ENCODE results near the gene COX7A2.

The COX7A2 gene

DNA sequence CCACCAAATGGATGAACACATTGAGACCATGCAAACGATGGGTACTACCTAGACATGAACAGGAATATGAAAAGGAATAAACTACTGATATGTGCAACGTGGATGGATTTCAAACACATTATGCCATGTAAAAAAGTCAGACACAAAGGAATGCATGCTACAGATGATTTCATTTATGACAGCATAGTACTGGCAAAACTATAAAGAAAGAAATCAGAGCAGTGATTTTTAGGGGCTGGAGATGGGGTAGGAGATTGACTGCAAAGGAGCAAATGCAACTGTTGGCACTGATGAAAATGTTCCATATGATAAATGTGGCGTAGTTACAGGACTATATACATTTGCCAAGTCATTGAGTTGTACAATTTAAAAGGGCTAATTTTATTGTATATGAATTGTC, 24.3 kb downstream of the COX7A2 start:
- no peak for DNase-seq

DNA sequence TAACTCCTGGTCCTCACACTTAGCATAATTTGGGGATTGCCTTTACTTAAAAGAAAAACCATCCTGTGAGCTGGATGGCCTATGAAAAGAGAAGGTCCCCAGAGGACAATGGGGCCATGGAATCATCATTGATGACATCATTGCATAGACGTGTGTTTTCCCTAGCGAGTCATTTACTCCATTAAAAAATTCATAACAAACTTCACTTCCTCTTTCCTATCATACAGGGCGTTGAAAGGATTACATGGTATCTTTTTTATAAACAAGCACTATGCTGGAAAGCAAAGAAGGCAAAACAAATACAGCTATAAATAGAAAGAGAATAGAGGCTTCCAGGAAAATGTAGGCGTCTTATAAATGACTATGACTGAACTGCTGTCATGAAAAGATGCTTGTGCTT, 26.4 kb downstream of the COX7A2 start:
- DNase-seq, result no peak

DNA sequence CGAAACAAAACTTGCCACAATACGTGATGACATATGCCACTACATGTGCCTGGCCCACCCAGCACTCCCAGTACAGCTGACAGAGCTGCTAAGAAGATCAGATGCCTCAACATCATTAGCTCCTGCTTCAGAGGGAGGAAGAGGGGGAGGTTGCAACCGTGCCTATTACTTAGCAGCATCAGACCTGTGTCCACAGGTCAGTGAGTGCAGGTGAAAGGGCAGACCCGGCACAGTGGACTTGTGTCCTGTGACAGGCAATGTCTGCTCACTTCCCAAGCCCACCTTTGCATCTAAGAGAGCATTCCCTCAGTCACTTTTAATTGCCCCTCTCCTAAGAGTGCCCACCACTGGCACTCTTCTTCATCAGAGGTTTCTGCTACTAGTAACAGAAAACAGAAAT, 28.3 kb downstream of the COX7A2 start:
- no peak for DNase-seq

DNA sequence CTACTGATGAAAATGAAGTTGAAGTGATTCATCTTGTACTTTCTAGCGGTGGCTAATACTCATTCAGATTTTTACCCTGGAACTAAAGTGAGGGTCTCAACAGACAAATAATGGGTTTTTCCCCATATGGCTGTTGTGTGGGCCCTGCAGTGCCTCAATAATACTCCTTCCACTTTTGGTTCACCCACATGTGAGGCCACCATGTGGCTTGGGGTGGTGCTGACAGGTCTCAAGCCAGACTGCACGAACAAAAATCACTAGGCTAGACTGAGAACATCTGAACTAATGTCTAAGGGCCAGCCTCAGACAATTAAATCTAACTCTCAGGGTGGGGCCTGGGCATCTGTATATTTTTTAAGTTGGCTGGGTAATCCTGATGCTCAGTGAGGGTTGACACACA, 29.9 kb downstream of the COX7A2 start:
- no peak for DNase-seq

DNA sequence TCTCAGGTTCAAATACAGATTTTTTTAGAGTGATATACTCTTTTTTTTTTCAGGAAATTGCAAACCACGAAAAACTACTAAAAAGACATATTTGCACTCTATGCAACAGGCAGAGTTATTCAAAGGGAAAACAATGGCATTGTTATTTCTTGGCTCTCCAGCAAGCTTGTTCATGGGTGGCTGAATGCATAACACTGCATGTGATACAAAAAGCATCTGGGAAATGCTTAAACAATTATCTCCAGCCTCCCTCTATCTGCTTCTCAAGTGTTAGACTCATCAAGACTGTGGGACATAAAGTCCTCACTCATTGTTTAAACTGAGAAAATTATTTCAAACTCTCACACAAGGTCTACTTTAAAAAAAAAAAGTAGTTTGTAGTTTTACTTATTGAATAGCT, 30.5 kb downstream of the COX7A2 start:
- no peak for DNase-seq

DNA sequence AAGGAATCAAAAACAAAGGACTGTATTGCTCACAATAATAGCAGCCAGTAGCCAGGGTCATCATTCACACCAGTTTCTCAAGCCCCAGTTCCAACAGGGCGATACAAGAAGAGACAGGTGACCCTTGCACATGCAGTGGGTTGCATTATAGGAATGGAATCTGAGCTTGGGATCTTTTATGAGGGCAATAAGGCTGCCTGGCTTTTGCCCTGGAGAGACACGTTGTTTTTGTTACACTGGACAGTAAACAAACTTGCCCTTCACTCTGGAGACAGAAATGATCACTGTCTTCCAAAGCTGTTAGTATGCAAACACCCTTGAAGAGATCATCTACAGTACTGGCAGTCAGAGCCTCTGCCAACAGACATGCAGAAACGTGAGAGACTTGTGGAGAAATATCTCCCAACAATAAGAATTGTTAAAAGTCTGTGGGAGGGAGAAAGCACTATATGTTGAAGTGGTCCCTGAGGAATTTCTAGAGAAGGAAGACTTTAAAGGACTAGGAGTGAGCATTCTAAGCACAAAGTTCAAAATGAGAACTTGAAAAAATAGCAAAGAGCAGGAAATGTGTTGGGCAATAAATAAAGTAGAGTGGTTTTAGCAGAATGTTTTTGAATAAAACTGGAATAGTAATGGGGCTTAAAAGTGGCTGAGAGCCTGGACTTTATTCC, 31.5 kb downstream of the COX7A2 start:
- DNase-seq, result no peak

DNA sequence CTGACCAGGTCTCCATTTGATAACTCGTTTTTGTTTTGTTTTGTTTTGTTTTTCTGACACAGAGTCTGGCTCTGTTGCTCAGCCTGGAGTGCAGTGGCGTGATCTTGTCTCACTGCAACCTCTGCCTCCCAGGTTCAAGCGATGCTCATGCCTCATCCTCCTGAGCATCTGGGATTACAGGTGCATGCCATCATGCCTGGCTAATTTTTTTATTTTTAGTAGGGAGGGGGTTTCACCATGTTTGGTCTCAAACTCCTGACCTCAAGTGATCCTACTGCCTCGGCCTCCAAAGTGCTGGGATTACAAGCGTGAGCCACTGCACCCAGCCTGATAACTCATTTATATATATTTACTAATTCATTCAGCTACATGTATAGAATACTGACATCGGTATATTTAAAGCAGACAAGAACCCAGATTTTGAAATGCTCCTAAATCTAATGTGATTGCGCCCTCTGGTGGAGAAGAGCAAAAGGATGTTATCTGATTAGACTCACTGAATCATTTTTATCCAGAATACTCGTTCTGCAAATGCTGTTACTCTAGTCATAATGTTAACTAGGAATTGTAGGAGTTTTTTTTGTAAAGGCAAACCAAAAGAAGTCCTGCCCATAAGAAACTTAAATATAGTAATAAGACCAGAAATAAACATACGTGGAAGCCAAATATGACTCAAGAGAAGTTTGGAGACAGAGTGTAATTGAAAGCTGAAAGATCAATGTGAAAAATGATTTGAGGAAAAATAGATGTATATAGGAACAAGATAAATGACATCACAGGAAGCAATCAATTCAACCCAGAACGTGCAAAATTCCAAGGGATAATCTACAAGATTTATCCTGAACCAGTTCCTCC, 32.5 kb downstream of the COX7A2 start:
- DNase-seq, result peak; percentile 39

DNA sequence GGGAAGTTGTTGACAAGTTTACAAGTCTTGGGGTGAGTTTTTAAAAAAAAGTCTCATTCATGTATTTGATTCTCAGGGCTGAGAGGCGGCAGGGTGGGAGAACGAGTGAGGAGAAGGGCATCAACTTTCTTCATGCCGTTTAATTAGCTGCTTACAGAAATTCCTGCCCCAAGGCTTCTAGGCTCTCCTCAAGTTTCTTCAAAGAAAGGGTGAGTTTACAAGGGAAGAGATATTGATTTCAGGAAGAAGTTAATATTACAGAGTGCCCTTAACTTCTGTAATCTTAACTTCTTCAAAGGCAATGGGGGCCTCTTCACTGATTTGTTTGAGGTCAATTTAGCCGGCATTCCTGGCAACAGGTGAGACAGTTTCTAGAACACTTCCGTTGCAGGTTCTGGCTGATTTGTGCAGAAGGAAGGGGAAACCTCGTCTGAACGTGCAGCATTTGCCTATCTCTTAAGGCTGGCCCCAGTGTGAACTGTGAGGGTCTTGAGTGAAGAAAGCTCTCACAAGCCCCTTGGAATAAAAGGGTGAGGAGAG, 34.3 kb downstream of the COX7A2 start:
- DNase-seq, result no peak

DNA sequence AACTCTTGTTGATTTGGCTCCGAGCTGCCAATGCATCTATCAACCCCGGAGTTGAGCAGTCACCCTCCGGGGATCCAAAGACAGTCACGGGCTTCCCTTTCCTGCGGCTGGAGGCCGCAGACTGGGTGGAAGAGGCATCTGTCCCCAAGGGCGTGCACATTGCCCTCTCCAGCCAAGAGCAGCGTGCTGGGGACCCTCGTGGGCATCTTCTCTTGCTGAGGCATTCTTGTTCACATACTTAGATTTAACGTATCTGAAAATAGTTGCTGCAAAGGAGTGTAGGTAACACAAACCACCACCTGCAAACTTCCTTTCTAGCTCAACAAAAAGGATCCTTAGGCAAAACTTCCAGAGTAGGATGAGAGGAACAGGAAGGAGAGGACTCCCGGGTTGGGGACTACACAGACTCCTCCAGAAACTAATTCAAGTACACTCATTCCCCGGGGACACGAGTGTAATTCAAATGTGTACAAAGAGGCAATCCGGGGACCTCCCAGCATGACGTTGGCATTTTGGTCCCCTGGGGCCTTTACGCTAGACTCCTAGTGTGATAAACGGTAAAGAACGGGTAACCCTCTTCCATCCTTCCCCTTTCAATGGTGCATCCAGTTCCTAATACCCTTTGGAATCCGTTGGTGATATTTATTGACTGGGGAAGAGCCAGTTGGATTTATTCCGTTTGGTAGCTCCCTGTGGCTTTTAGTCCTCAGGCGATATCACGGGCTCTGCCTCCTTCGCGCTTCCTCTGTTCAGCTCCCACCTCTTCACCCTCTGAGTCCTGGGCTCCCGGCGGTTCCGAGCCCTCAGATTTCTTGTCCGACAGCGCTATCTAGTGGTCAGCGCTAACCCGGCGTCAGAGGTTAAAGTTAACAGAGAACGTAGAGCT, 35.1 kb downstream of the COX7A2 start:
- peak; percentile 49 for DNase-seq

DNA sequence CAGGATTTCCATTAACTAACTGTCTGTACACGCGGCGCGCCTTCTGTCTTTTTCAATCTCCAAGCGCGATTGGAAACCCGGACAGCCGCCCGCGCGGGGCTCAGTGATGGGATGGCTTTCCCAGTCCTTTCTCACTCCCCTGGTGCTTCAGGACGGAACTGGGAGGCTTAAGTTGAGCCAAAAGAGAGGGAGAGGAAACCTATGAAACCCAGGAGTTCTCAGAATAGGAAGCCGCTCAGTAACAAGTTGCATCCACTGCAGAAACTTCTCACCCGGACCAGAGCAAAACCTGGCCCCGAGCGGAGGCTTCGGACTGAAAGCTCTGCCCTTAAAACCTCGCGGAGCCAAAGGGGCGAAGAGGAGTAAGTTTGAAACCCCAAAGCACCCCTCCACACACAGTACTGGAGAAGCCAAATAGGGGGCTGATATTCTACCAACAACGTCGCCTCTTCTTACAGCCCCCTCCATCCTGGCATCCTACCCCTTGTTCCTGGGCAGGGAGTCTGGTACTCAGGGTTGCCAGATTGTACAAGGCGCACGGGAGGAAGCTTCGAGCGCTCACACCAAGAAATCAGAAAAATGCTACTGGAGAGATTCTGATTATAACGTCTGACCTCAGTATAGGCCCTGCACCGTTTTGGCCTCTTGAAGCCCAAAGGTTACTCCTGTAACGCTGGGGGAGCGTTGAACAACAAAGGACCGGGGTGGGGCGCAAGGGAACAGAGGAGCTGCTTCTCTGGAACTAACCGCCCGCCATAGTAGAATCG, 36.8 kb downstream of the COX7A2 start:
- no peak for DNase-seq

DNA sequence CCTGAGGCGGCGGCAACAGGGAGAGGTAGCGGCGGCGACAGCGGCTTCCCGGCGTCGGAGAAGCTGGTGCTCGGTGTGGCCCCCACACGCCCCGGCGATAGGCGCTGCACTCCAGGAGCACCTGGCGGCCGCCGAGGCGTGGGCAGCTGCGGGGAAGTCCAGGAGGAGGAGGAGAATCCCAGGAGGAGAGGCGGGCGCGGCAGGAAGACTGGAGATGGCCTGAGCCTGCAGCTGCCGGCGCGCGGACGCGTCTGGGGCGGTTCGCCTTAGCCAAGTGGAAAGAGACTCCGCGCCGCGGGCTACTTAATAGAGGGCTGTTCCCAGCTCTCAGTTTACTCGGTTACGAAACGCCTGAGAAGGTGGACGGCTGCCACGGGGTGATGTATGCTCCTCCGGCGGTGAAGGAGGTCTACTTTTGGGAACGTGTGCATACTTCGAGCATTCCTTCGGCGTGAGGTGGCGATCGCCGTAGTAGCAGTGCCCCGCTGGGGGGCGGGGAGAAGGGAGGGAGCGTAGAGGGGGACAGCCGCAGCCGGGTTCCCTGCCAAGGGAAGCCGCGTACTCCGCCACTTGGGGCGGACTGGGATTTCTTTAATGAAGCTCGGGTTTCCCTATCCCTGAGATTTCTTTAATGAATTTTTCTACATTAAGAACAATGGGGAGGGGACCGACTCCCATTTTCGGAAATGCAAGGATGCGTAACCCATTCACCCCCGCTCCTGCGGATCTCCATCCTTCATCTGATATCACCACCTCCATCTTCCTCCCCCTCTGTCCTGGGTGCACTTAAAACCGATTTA, 37.6 kb downstream of the COX7A2 start, which contains the start of gene COL12A1:
COL12A1 (minus strand) TSS at position 278 of the 800 bp plus-strand sequence. CDS start 3,261 bp downstream, outside the sequence.
- peak; percentile 50 for DNase-seq

DNA sequence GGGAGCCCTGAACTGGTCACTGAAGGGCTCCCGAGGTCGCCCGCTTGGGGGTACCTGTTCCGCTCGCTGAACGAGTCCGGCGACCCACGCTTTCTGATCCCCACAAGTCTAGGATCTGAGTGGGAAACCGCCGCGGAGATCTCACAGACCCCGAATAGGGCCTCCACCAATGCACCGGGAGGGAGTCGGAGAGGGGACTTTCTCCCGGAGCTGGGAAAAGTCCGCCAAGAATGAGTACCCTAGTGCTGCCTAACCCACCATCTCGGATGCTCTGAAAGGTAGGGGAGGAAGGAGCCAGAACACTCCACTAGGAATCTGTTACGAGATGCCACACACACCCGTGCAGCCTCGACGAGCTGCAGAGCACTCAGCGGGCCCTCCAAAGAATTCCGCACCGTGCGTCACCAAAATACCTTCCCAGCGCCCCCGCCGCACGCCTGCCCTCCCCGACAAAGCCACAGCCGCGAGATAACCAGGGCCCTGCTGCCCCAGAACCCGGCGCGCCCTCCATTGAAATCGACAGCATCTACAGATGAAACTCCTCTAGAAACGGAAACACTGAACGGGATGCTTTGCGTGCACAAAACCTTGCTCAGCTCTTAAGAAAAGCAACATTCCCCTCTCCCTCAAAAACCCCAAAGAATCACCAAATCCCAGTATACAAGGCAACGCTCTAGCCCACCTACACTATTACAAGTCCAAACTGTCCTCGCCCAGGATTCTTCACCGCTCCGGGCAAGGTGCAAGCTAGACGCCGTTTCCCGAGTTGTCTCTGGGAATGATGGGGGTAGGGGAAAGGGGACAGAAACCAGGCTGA, 38.4 kb downstream of the COX7A2 start:
- no peak for DNase-seq

DNA sequence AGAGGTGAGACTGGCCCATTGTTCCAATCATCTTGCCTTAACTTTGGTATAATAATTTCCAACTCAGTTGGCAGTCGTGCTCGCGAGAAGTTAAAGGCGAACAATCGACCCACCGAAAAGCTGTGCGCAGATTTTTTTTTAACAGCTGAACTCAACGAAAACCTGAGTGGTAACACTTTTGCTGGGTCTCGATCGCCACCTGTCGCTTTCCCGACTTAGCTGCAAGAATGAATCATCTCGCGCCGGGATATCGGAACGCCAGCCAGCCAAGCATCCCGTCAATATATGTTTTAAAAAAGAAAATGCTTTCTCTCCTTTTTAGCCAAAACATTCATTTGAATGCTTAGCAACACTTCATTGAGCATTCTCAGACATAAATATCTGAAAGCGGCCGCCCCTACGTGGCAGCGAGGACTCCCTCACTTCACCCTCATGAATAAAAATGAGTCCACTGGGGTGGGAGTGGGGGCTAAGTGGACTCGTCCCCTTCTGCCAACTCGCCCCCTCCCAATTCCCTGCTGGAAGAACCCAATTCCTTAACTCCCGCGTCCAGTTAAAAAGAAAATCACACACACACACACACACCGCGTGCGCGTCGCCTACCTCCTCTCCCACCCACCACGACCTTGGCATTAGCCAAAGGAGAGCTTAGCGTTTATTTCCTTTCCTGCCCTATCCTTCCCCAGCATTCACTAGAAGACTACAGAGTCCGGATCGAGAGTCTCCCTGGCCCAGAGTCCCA, 39.2 kb downstream of the COX7A2 start:
- peak; percentile 21 for DNase-seq

DNA sequence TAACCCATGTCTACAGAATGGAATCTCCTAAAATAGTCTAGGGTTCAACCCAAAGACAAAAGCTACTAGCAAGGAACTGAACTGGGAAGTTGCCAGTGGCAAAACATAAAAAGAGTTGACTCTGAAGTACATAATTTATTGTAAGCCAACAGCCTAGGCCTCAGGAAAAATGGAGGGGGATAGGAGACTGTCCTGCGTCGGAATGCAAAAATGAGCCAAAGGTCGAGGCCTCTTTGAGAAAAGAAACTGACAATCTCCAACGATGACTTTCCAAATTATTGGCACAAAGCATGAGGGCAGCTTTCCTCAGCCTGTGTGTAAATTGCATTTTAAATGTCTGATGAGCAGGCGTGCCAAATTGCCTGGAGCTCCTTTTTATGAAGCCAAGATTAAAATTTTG, 39.9 kb downstream of the COX7A2 start:
- DNase-seq, result no peak

DNA sequence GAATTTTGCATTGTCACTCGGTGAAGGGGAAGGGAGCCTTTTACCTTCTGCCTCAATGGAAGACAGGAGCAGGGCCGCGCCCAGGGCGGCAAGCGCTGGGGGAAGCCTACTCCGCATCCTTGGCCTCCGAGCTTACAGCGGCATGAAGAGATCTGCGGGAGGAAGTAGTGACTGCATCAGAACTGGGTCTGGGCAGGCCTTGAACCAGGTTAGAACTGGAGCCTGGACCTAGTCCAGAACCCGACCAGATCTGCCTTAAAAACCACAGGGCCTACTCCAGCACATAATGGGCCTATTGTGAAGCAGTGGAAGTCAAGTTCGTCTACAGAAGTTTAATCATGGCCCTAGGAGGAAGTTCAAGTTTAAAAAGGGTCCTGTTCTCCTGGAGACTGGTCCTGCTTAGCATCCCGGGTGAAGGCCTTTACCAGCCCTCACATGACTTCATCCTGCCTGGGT, 40.9 kb downstream of the COX7A2 start:
- DNase-seq, result no peak

DNA sequence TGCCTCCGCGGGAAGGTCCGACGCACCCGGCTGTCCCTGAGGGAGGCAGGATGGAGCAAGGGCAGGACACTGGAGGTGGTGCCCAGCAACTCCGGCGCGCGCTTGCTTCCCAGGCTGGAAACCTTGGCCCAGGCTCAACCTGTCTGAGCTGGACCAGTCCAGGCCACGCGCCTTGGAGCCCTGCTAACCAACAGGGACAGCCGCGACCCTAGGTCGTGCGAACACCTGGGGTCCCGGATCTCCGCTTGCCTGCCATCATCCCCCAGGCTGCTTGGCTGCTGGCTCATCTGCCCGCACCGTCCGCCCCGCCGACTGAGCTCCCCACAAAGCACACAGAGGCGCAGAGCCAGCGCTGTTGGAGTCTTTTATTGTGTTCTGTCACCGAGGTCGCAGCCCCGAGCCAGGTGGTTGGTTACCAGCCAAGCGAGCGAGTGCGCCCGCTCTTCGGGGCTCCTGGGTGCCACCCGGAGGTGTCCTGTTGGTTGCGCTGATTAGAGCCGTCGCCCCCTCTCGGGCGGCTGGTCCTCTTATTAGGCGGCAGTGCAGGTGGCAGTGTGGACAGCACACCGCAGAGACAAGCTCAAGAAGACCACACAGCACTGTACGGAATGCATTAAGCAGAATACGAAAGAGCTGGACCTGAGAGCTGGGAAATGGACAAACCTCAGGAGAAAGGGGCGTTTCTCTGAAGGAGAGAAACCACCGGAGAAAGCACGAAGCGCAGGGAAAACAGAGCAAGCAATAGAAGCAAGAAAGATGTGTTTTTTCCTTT, 41.5 kb downstream of the COX7A2 start:
- no peak for DNase-seq

DNA sequence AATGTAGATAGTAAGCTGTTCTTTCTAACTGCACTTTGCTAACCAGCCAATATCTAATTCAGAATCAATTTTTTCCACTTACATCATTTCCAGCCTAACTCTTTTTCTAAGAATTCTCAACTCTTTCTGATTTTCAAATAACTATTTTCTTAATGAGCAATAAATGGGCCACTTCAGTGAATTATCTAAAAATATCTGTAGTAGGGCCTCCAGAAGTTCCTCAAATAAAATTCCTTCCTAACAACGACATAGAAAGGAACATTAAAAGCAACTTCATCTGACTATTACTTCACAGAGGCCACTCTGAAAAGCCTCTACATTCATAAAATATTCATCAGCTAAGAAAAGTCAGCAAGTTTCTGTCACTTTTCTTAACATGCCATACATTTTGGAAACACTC, 42.6 kb downstream of the COX7A2 start:
- DNase-seq, result no peak

DNA sequence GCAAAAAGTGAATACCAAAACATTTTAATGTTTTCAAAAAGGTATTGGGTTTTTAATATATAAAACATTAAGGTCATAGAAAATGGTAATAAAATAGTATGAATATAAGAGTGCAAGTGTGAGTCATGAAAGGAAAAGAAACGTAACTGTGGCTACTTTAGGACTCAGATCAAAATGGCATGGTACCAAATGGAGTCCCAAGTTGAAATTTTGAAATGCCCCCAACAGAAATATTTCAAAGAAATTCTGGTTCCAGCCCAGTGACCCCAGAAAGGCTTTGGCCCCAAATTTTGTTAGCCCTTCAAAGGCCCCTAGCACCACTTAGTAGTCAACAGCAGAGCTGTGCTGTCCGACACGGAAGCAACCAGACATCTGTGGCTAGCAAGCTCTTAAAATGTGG, 43.7 kb downstream of the COX7A2 start:
- DNase-seq, result no peak

All from DMS79 treated with DMSO at 0.1 percent for 48 hours (cell line).